Right ventricle myocardium inferior (tissue), 1 donor: Measurements from ENCODE around the gene ELK3. TPM values are rescaled to one million over a fixed set of nuclear protein-coding genes. Genes with fewer than 3 reads are reported as not detected.

ENCODE experiments used
- ATAC-seq: fragments of 200-7000 bp; cut with Tn5 transposase; one replicate; pipeline ENCODE4 v1.9.1; 2020; ENCODE audit warnings: mild to moderate bottlenecking, moderate library complexity
- DNase-seq: peaks from one replicate; pipeline ENCODE4 v3.0.0; 2021; ENCODE audit errors: missing footprints
- intact Hi-C: fragments of 100-400 bp; cut with DNase I; formaldehyde crosslinking; loops from one replicate; pipeline ENCODE4 v1.11.0; 2022
- total RNA-seq: library from RNA; stranded (reverse); fragmentation: NEBNext Ultra II Directional; extraction: Animal tissue kit (Norgen Biotek cat#: 25700); gene quantifications from one replicate; pipeline ENCODE4 v1.2.1, GENCODE V29; 2021
- donor health status: DM: no; HTN: yes; CAD: no; lungs with severe emphysema.

Gene ELK3
- total RNA-seq, 1 donor from 2014 or later = 20.8 TPM

DNA sequence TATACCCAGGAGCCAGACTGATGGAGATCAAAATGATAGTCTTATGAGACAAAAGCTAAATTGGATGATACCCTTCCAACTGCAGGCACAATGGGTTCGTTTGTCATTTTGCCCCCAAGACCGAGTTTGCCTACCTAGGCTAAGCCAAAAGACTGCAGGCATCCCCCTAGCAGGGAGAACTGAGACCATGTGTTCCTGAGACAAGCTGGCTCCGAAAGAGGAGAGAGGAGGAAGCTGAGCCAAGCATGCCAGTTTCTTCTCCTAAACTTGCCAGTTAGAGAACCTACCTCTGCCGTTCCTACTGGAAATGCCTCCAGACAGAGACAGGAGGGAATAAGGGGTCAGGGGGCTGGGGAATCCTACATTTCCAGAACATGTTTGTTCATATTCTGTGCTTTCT lies 8.3 kb upstream of the ELK3 start:
- intact Hi-C loops = no loop called here
- ATAC-seq = no peak

DNA sequence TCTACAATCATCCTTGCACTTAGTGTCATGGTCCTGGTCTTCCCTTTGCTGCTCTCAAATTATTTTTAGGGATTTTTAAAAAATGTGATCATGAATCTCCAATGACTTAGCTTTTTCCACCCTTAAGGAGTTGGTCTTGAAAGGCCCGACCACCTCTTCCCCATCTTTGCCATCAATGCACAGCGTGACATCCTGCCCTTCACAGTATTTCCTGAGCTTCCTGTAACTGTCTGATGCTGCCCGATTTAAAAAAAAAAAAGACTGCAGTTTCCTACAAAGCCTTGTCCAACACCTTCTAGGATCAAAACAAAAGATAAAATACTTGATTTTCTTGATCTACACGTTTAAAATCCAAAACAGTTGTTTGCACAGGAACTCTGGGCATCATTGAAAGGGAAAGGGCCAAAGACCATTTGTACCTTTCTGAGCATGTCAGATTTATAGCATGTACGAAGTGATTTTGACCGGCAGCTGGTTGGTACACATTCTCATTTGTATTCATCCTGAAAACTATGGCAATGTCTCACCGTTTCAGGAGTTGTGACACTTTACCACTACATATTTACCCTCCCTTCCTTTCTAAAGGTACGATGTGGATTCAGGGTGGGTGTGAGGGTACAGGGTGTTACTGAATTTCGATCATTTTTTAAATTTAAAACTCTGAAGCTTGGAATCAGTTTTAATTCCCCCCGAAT lies 7.4 kb upstream of the ELK3 start:
- ATAC-seq = no peak
- DNase-seq = no peak
- intact Hi-C loops = no loop called here

More for the DNA sequence above, 8.3 kb upstream of the ELK3 start:
- no peak for DNase-seq

DNA sequence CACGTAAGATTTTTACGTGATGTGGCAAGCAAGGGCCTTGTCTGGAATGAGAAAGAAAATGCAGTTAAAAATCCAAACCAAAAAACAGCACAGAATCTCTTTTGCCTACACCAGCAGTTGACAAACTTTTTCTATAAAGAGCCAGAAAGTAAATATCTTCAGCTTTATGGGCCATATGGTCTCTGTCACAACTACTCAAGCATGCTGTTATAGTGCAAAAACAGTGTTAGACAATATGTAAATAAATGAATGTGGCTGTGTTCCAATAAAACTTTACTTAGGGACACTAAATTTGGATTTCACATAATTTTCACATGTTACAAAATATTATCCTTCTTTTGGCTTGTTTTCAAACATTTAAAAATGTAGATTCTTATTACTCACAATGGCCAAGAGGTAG lies 6.2 kb upstream of the ELK3 start:
- DNase-seq = no peak
- ATAC-seq = no peak
- intact Hi-C loops = no loop called here

DNA sequence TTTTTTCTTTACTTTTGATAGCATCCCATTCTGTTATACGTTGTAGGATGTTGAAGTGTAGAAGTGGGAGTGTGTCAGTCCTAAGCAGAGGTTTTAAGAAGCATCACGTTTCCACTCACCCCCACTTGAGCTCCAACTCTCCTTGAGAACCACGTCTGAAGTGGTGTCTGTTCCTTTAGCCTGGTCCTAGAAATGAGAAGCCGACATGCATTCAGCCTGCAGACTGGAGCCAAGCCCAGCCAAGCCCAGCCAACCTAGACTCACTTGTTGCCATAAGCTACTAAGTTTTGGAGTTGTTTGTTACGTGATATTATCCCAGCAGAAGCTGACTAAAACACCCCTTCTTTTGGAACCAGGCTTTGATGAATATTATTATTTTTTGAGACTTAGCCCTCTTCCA lies 4.4 kb upstream of the ELK3 start:
- no peak for DNase-seq
- no peak for ATAC-seq
- intact Hi-C loops = no loop called here

DNA sequence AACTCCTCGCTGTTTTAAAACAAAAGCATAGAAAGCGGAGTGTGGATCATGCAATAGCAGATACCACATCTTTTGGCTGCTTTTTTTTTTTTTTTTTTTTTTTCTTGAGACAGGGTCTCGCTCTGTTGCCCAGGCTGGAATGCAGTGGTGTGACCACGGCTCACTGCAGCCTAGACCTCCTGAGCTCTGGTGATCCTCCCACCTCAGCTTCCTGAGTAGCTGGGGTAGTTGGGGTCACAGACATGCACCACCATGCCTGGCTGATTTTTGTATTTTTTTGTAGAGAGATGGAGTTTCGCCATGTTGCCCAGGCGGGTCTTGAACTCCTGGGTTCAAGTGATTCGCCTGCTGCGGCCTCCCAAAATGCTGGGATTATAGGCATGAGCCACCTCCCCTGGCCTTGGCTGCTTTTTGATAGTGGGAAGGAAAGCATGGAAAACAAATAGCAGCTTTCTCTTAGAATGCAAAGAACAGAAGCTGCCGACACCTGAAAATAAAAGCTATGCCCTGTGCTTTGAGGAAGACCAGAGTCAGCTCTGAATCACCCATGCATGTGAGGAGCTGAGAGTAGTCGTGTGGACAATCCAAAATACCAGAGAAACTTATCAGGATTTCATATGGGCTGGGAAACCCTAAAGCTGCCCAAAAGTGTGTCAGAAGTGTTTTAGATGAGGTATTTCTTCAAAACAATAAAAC lies 3.6 kb upstream of the ELK3 start:
- intact Hi-C loops = no loop called here
- DNase-seq (no peak), ATAC-seq (no peak)

DNA sequence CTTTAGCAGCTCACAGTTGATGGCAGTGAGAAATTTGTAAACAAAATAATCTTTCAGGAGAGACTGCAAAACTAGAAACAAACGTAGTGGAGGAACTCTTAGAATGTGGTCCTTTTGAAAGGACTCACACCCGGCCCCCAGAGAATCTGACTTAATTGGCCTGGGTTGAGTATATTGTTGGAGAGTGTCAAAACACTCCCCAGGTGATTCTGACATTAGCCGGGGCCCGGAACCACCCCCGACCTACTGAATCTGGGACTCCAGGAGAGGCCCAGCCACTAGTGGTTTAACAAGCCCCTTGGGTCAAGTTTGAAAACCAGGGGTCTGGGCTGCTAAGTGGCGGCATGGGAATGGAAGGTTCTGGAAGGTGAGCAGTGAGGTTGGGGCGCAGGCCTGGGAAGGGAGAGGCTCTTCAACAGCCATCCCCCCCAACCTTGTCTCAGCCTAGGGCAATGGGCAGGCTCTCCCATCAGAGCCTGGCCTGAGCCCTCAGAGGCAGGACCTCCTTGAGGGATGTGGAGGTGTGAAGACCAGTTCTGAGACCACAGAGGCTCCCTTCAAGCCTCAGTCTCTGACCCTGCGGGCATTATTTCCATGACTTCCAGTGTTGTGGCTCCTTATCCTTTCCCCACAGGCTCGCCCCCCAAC lies 1.1 kb upstream of the ELK3 start:
- ATAC-seq (no peak), DNase-seq (no peak)
- intact Hi-C loops = loop anchor here (2.0 kb wide), 1 partner anchor 26 kb away; no protein-coding TSS in a partner anchor

DNA sequence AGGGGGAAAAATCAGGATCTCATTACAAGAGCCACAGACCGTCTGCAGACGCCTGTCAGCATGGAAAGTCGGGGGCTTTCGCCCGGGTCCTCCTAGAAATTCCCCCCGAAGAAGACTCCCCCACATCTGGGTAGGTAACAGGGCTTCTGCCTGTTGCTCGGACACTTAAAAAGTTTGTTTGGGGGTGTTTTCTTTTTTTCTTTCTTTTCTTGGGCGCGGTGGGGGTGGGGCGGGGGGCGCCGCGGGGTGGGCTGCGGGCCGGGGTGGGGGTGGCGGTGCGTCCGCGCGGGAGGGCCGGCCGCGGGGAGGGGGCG lies 358 bp downstream of the ELK3 start:
- no peak for DNase-seq
- intact Hi-C loops = loop anchor here (2.0 kb wide), 1 partner anchor 16 kb away; no protein-coding TSS in a partner anchor
- no peak for ATAC-seq

DNA sequence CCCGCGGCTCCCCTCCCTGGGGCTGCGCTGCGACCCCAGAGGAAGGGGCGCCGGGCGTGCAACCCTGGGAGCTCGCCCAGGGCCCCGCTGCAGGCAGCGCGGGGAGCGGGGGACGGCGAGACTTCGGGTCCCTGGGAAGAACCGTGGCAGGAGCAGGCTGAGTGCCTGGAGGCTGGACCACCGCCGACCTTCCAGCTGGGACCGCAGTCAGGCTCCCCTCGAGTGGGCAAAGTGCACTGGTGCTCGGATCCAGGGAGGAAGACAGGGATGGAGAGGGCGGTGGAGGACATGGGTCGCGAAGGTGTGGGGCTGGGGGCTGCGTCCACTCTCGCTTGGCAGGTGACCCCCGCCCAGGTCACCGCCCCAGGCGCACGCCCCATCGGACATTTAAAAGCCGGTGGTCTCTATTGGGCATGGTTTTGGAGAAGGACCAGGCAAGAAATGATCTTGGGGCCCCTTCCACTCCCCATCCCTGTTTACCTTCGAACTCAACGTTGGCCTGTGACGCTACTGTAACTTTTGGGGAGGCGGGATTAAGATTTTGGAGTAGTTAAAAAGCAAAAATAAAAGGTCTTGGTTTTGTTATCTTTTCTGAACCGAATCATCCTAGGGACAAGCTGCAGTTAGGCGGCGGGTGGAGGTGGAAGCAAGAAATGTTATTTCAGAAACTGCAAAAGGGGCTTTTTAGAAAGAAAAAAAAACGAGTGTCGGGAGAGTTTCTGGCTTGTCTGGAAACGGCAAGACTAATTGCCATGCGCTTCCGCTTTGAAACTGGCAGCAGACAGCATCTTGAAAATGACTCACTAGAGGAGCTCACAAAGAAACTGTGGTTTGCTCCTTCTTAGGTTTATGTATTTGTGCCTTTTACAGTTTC lies 1.0 kb downstream of the ELK3 start:
- ATAC-seq = peak; percentile 53
- intact Hi-C loops = loop anchor here (2.0 kb wide), 1 partner anchor 16 kb away; no protein-coding TSS in a partner anchor
- peak; percentile 71 for DNase-seq

DNA sequence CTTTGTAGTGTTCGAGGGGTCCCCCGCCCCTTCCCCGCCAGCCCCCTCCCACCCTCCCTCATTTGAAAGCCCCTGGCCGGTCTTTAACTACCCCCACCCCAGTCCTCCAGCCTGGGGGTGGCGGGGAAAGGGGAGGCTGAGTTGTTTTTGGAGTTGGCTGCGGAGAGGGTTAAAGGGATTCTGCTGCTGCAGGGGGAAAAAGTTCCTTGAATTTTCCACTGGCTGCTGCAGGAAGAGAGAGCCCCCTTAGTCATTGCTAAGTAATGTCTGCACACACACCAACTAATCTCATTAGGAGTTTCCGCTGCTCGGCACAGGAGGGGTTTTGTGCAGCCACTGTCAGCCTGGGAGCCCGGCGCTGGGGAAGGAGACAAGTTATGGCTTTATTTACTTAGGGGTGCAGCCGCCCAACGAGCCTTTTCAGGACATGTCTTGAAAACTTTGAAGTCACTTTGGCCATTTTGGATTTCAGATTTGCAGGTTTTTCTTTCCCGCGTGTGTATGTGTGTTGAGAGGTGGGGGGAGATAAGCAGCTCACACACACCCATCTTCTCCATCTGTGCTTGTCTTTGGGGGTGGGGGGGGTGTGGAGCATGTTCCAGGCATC lies 1.8 kb downstream of the ELK3 start:
- DNase-seq (no peak), ATAC-seq (no peak)
- intact Hi-C loops = loop anchor here (2.0 kb wide), 1 partner anchor 15 kb away; no protein-coding TSS in a partner anchor

DNA sequence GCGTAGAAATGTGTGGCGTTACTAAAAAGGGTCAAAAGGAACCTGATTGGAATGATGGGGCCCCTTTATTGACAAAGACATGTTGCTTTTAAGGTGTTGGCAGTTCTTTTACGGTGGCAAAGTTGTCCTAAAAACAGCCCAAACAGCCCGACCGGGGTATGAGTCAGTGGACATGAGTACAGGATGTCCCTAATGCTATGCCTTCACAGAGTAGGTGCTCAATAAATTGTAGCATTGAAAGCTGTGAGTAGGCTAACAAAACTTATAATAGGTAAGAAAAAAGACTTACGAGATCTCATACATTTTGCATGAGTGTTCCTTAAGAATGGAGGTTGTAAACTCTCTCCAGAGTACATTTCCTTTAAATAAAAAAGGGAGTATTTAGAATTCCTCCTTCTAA lies 2.6 kb downstream of the ELK3 start:
- DNase-seq = no peak
- intact Hi-C loops = no loop called here
- no peak for ATAC-seq

DNA sequence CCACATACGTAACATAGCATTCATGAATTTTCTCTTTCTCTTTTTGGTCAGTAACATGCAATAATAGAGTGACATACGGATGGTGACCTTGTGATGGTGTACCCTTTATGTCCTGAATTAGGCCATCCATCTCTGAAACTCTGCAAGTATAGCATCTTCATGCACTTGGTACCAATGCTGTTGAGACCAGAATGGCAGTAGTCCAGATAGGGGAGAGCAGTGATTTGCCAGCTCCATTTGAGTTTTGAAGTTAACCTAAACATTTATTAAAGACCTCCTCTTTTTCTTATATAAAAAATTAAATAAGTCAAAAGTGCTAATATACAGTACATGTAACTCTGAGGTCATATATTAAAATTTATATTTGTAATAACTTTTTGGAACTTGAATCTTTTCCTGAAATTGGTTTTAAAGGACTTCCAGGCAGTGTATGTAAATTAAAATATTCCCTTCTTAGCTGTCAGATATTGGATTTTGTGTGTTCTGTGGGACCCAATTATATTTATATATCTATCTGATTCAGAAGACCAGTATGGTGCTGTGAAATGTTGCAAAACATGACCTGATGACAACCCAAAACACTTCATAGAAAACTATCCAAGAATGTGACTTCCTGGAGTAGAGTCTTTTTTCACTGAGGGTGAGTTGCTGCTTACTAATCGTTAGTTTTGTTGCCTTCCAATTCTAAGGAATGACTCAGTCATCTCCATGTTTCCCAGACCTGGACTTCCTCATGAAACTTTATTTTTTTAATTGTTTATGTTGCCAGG lies 3.5 kb downstream of the ELK3 start:
- intact Hi-C loops = no loop called here
- no peak for DNase-seq
- no peak for ATAC-seq

DNA sequence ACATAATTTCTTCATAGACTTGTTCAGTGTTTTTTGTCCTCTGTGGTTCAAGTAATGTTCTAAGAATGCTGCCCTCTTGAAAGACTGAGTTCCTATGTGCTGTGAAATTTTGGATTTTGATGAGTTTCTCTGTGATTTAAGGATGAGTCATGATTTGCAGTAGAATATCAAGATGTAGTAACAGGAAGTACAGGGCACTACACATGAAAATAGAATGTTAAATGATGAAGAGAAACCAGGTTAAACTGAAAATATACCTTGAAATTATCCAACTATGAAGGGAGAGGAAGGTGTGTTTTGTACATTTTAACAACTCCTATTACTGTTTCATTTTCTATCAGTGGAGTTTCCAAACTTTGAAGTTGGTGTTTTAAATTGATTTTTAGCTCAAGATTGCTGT lies 4.8 kb downstream of the ELK3 start:
- intact Hi-C loops = no loop called here
- DNase-seq (no peak), ATAC-seq (no peak)

DNA sequence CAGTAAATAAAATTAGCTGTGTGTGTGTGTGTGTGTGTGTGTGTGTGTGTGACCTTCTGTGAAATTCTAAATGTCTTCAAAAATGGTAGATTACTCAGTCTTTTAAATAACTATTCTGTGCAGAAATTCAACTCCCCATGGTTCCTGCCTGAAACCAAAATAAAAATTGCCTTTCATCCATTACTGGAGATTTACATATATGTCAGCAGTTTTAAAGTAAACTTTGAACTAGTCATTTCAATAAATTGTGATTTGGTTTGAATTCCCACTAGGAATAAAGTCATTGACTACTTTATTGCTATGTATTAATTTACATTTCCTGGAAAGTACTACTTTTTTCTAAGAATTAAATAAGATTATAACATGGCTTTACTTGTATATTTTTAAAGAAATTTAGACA lies 5.3 kb downstream of the ELK3 start:
- intact Hi-C loops = no loop called here
- DNase-seq (no peak), ATAC-seq (no peak)

DNA sequence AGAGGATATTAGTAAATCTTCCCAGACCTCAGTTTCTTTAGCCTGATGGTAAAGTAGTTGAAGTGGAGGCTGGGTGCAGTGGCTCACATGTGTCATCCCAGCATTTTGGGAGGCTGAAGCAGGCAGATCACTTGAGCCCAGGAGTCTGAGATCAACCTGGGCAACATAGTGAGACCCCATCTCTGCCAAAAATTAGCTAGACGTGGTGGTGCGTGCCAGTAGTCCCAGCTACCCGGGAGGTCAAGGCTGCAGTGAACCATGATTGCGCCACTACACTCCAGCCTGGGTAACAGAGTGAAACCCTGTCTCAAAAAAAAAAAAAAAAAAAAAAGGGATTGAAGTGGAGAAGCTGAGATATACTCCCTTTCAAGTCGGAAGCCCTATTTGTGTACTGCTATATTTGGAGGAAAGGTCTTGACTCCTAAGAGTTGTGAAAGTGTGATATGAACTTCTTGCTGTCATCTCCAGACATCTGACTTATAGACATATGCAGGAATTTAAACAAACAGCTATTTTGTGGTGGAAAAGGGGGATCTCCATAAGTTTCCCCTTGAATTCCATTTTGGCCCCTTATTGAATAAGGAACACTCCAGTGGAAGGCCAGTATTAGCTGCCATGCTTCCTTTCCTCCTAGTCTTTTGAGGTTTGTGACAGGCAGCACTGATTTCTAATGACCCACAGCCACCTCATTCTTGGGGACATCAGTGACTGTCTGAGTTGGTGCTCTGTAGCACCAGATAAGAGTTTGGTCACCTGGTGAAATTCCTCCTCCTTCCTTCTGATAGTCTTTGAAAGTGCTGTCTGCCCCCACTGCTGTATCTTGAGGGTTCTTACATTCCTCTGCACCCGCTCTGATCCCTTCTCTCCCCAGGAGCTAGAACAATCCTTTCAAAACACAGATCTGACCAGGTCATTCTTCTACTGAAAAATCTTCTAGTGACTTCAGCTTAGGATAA lies 7.4 kb downstream of the ELK3 start:
- intact Hi-C loops = no loop called here
- no peak for ATAC-seq
- DNase-seq = no peak

DNA sequence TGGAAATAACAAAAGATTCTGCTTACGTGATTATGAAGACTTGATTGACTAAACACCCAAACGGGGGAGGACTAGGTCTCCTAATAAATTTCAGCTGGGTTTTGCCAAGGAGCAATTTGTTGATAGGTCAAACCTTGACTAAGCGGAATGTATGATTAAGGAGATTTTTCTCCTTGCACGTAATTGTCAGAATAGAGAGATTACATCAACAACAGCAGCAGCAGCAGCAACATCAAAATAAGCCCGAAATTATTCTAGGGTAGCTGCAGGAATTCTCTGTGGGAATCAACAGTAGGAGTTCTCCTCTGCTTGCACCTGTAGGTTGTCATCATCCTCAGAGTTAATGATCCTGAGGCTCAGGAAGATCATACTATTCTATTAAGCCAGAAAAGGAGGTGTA lies 10.2 kb downstream of the ELK3 start:
- DNase-seq (no peak), ATAC-seq (no peak)
- intact Hi-C loops = no loop called here

DNA sequence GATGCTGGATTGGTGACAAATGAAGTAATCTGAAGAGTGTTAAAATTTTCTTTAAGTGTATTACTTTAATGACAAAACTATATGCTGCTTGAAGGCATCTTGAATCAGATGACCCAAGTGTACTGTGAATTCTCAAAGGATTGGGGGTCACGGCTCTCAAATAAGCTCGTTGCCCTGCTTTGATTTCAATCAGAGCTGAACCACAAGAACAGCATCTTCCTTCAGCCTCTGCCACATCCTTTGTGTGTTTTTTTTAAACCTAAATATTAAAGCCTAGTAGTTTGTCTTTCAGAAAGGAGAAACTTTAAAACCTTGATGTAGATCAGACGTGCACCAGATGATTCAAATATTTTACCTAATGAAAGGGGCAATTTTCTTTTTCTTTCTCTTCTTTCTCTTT lies 11.7 kb downstream of the ELK3 start:
- ATAC-seq (no peak), DNase-seq (no peak)
- intact Hi-C loops = no loop called here
